Stimulated activated CD4-positive, alpha-beta T cell treated with anti-CD3 and anti-CD28 coated beads, Interleukin-15, amount 100 ng/mL, for 1 hour (primary cell): ENCODE results near the gene CELF2.
"Not testable (repeated sequence)": the region's sequence is repeated elsewhere in the genome, so short reads cannot be mapped to it uniquely, and the experiment has no call there.

Source experiments
- DNase-seq, 2 donors: peaks; one replicate each; pipeline ENCODE4 v3.0.0-alpha.2; 2020; ENCODE audit warnings: low read depth in 1 of 2, low spot score in 1 of 2

The CELF2 gene

GRCh38 chr10:11338160-11338844 lies 320.6 kb downstream of the CELF2 start:
- DNase-seq: no peak

GRCh38 chr10:11339013-11339412 lies 321.3 kb downstream of the CELF2 start:
- no peak for DNase-seq

GRCh38 chr10:11339660-11340059 lies 322.0 kb downstream of the CELF2 start:
- DNase-seq: no peak

GRCh38 chr10:11341283-11341960 lies 323.8 kb downstream of the CELF2 start:
- no peak for DNase-seq

- DNase-seq: no peak
These were observed 326.4 kb downstream of the CELF2 start for GRCh38 chr10:11344081-11344480.

- no peak for DNase-seq
These were observed 326.9 kb downstream of the CELF2 start for GRCh38 chr10:11344550-11344949.

GRCh38 chr10:11345224-11346054 lies 327.8 kb downstream of the CELF2 start:
- DNase-seq: no peak

GRCh38 chr10:11347580-11347979 lies 329.9 kb downstream of the CELF2 start:
- DNase-seq: not testable (repeated sequence)

GRCh38 chr10:11351801-11352200 lies 334.1 kb downstream of the CELF2 start:
- DNase-seq: no peak

- DNase-seq: no peak
These were observed 335.6 kb downstream of the CELF2 start for GRCh38 chr10:11353006-11353896.

GRCh38 chr10:11354823-11355222 lies 337.2 kb downstream of the CELF2 start:
- no peak for DNase-seq

- no peak for DNase-seq
These were observed 337.9 kb downstream of the CELF2 start for GRCh38 chr10:11355592-11355991.

GRCh38 chr10:11357439-11357838 lies 339.8 kb downstream of the CELF2 start:
- no peak for DNase-seq

GRCh38 chr10:11358011-11358410 lies 340.3 kb downstream of the CELF2 start:
- DNase-seq: no peak

GRCh38 chr10:11358923-11359575 lies 341.4 kb downstream of the CELF2 start:
- DNase-seq: no peak

- DNase-seq: no peak
These were observed 342.2 kb downstream of the CELF2 start for GRCh38 chr10:11359869-11360268.

GRCh38 chr10:11363497-11363896 lies 345.8 kb downstream of the CELF2 start:
- no peak for DNase-seq

GRCh38 chr10:11364241-11364640 lies 346.6 kb downstream of the CELF2 start:
- no peak for DNase-seq

GRCh38 chr10:11366889-11367288 lies 349.2 kb downstream of the CELF2 start:
- not testable (repeated sequence) for DNase-seq

GRCh38 chr10:11367505-11367904 lies 349.8 kb downstream of the CELF2 start:
- DNase-seq: no peak
